HL-60 (cell line): ENCODE data around the gene ZNF226.
"Not testable (repeated sequence)": the region's sequence is repeated elsewhere in the genome, so short reads cannot be mapped to it uniquely, and the experiment has no call there.

Experiments
- DNase-seq, 2 experiments: peaks; one replicate each; pipeline ENCODE4 v3.0.0-alpha.2; 2010 to 2020; ENCODE audit warnings: low read depth in 1 of 2, low spot score in 1 of 2
- H3K27ac ChIP-seq: fragments of 250-450 bp; sonication (Bioruptor Pico); replicated peaks from 2 replicates; pipeline ENCODE4 v1.5.1; 2020; ENCODE audit warnings: mild to moderate bottlenecking, moderate library complexity
- H3K27me3 ChIP-seq: fragments of 250-450 bp; sonication (Bioruptor Pico); 2 replicates; pipeline ENCODE4 v1.5.1; 2021; ENCODE audit warnings: mild to moderate bottlenecking, moderate library complexity; ENCODE audit not compliant: insufficient read depth, poor library complexity, severe bottlenecking
- H3K4me3 ChIP-seq: replicated peaks from 2 replicates; pipeline ENCODE4 v1.5.1; 2011; ENCODE audit warnings: mild to moderate bottlenecking, control low read depth, low read length; ENCODE audit not compliant: insufficient read depth
- GABPA ChIP-seq: IDR thresholded peaks from 2 replicates; pipeline ENCODE4 v1.6.1; 2012; ENCODE audit warnings: low read depth
- POLR2AphosphoS5 ChIP-seq: IDR thresholded peaks from 2 replicates; pipeline ENCODE4 v1.6.1; 2012; ENCODE audit warnings: low read depth
- SPI1 ChIP-seq: IDR thresholded peaks from 2 replicates; pipeline ENCODE4 v1.6.1; 2012; ENCODE audit warnings: low read depth, mild to moderate bottlenecking, borderline replicate concordance
- TF ChIP-seq, protein P1 (sequence below): IDR thresholded peaks from one replicate; pipeline ENCODE4 v1.5.1; 2011; ENCODE audit warnings: low read length, control low read depth, inconsistent platforms; ENCODE audit not compliant: insufficient read depth
- TF ChIP-seq, protein P2 (sequence below): IDR thresholded peaks from 2 replicates; pipeline ENCODE4 v1.6.1; 2012; ENCODE audit warnings: low read depth; ENCODE audit not compliant: insufficient replicate concordance

ZNF226 gene

DNA sequence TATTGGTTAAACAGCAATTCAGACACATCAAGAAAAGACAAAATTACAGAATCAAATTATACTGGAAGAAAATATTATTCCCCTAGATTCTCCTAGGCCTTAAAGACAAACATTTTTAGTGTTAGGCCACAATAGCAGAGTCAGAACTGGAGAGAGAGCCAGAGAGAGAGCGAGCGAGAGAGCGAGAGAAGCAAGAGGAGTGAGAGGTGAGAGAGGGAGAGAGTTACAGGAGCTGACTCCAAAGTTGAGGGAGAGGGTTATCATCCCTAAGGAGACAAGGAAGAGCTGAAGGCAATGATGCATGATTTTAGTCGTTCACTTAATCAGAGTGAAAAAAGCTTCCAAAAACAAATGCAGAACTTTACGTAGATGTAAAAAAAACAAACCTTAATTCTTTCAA is 27.2 kb downstream of the ZNF226 start:
- Histone ChIP-seq H3K4me3 (no peak overlapping the region), H3K27ac (no peak overlapping the region), H3K27me3 (no peaks in the 10 kb centered on the region)
- no peak for DNase-seq
- no peak for TF ChIP-seq GABPA
- no peak for TF ChIP-seq SPI1
- TF ChIP-seq, protein P1, sequence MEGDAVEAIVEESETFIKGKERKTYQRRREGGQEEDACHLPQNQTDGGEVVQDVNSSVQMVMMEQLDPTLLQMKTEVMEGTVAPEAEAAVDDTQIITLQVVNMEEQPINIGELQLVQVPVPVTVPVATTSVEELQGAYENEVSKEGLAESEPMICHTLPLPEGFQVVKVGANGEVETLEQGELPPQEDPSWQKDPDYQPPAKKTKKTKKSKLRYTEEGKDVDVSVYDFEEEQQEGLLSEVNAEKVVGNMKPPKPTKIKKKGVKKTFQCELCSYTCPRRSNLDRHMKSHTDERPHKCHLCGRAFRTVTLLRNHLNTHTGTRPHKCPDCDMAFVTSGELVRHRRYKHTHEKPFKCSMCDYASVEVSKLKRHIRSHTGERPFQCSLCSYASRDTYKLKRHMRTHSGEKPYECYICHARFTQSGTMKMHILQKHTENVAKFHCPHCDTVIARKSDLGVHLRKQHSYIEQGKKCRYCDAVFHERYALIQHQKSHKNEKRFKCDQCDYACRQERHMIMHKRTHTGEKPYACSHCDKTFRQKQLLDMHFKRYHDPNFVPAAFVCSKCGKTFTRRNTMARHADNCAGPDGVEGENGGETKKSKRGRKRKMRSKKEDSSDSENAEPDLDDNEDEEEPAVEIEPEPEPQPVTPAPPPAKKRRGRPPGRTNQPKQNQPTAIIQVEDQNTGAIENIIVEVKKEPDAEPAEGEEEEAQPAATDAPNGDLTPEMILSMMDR: no peak
- TF ChIP-seq POLR2AphosphoS5: no peak
- TF ChIP-seq, protein P2, sequence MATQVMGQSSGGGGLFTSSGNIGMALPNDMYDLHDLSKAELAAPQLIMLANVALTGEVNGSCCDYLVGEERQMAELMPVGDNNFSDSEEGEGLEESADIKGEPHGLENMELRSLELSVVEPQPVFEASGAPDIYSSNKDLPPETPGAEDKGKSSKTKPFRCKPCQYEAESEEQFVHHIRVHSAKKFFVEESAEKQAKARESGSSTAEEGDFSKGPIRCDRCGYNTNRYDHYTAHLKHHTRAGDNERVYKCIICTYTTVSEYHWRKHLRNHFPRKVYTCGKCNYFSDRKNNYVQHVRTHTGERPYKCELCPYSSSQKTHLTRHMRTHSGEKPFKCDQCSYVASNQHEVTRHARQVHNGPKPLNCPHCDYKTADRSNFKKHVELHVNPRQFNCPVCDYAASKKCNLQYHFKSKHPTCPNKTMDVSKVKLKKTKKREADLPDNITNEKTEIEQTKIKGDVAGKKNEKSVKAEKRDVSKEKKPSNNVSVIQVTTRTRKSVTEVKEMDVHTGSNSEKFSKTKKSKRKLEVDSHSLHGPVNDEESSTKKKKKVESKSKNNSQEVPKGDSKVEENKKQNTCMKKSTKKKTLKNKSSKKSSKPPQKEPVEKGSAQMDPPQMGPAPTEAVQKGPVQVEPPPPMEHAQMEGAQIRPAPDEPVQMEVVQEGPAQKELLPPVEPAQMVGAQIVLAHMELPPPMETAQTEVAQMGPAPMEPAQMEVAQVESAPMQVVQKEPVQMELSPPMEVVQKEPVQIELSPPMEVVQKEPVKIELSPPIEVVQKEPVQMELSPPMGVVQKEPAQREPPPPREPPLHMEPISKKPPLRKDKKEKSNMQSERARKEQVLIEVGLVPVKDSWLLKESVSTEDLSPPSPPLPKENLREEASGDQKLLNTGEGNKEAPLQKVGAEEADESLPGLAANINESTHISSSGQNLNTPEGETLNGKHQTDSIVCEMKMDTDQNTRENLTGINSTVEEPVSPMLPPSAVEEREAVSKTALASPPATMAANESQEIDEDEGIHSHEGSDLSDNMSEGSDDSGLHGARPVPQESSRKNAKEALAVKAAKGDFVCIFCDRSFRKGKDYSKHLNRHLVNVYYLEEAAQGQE: no peak

DNA sequence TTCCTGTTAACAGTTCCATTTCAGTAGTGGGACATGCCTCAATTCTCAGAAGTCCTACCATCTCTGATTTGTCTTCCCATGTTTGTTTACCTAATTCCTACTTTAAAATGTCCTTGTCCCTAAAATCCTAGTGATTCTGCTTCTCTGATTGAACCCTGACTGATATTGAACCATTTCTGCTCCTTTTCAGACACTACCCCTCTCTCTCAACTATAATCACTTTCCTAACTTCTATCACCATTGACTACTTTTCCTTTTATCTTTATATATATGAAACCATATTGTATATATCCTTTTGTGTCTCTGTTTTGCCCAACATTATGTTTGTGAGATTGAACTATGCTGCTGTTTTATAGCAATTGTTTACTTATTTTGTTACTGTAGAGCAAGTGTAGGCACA is 31.9 kb downstream of the ZNF226 start:
- TF ChIP-seq, protein P2: no peak
- TF ChIP-seq SPI1 (no peak), POLR2AphosphoS5 (no peak), GABPA (no peak)
- Histone ChIP-seq H3K4me3 (no peak overlapping the region), H3K27me3 (no peaks in the 10 kb centered on the region), H3K27ac (no peak overlapping the region)
- no peak for DNase-seq

DNA sequence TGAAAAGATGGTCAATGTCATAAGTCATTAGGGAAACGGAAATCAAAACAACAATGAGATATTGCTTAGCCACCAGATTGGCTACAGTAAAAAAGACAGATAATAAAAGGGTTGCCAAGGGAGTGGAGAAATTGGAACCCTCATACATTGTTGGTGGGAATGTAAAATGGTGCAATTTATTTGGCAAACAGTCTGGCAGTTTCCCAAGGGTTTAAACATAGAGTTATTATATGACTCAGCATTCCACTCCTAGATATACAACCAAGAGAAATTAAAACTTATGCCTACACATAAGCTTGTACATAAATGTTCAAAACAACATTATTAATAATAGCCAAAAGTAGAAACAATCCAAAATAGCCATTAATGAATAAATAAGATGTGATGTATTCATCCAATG is 37.6 kb downstream of the ZNF226 start:
- Histone ChIP-seq H3K27ac (no peak overlapping the region), H3K4me3 (no peak overlapping the region), H3K27me3 (no peaks in the 10 kb centered on the region)
- no peak for DNase-seq
- TF ChIP-seq, protein P1: no peak
- TF ChIP-seq, protein P2: no peak
- TF ChIP-seq POLR2AphosphoS5 (no peak), SPI1 (no peak), GABPA (no peak)

DNA sequence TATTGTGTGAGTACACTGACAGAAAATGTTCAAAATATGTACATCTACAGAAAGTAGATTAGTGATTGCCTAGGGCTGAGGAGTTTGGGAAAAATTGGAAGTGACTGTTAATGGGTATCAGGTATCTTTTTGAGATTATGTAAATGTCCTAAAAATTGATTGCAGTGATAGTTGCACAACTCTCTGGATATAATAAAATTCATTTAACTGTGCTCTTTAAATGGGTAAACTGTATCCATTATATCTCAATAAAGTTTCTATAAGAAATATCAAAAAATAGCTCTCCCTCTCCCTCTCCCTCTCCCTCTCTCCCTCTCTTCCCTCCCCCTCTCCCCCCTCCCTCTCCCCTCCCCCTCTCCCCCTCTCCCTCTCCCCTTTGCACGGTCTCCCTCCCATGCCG is 38.1 kb downstream of the ZNF226 start:
- Histone ChIP-seq H3K4me3 (no peak overlapping the region), H3K27ac (no peak overlapping the region), H3K27me3 (no peaks in the 10 kb centered on the region)
- TF ChIP-seq GABPA (no peak), SPI1 (no peak), POLR2AphosphoS5 (no peak)
- TF ChIP-seq, protein P2: no peak
- TF ChIP-seq, protein P1: no peak
- DNase-seq: no peak

DNA sequence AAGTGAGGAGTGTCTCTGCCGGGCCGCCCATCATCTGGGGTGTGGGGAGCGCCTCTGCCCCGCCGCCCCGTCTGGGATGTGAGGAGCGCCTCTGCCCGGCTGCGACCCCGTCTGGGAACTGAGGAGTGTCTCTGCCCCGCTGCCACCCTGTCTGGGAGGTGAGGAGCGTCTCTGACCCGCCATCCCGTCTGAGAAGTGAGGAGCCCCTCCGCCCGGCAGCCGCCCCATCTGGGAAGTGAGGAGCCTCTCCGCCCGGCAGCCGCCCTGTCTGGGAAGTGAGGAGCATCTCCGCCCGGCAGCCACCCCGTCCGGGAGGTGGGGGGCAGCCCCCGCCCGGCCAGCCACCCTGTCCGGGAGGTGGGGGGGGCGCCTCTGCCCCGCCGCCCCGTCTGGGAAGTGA is 39.0 kb downstream of the ZNF226 start:
- not testable (repeated sequence) for H3K27ac ChIP-seq, DNase-seq, H3K4me3 ChIP-seq, H3K27me3 ChIP-seq
